HG02610 (cell line): ENCODE data around the gene GPR55.
"Not testable (repeated sequence)": the region's sequence is repeated elsewhere in the genome, so short reads cannot be mapped to it uniquely, and the experiment has no call there.

Experiments used
- ATAC-seq: cut with Tn5 transposase; IDR thresholded peaks from one replicate; pipeline ENCODE4 v1.9.1; 2021; ENCODE audit warnings: mild to moderate bottlenecking, moderate library complexity; ENCODE audit not compliant: unreplicated experiment

The GPR55 gene

DNA sequence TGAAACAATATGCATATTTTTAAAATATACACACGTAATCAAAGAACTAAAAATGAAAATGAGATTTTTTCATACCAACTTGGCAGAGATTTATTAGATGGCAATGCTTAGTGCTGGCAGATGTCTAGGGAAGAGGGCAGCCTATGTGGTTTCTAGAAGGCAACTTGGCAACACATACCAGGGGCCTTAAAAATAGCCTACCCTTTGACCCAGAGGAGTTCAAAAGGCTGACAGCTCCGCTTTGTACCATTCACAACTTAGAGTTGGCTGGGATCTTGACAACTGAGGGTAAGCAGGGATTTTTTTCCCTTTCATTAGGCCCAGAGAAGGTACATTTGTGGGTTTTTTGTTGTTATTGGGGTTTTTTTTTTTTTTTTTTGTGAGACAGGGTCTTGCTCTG, 26.4 kb upstream of the GPR55 start:
- no peak for ATAC-seq

DNA sequence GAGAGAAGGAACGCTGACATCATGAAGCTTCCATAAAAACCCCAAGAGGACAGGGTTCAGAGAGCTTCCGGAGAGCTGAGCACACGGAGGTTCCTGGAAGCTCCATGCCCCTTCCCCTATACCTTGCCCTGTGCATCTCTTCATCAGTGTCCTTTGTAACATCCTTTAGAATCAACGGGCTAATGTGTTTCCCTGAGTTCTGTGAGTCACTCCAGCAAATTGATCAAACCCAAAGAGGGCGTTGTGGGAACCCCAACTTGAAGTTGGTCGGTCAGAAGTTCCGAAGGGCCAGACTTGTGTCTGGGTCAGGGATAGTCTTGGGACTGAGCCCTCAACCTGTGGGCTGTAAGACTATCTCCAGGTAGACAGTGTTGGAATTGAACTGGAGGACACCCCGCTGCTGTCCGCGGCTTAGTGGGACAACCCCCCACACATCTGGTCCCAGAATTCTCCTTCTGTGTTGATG, 25.9 kb upstream of the GPR55 start:
- no peak for ATAC-seq

GRCh38 chr2:230949966-230950873, 25.2 kb upstream of the GPR55 start:
- ATAC-seq = peak; percentile 66

GRCh38 chr2:230947908-230948365, 22.9 kb upstream of the GPR55 start:
- ATAC-seq = peak; percentile 53

GRCh38 chr2:230947235-230947576, 22.2 kb upstream of the GPR55 start:
- ATAC-seq = no peak

DNA sequence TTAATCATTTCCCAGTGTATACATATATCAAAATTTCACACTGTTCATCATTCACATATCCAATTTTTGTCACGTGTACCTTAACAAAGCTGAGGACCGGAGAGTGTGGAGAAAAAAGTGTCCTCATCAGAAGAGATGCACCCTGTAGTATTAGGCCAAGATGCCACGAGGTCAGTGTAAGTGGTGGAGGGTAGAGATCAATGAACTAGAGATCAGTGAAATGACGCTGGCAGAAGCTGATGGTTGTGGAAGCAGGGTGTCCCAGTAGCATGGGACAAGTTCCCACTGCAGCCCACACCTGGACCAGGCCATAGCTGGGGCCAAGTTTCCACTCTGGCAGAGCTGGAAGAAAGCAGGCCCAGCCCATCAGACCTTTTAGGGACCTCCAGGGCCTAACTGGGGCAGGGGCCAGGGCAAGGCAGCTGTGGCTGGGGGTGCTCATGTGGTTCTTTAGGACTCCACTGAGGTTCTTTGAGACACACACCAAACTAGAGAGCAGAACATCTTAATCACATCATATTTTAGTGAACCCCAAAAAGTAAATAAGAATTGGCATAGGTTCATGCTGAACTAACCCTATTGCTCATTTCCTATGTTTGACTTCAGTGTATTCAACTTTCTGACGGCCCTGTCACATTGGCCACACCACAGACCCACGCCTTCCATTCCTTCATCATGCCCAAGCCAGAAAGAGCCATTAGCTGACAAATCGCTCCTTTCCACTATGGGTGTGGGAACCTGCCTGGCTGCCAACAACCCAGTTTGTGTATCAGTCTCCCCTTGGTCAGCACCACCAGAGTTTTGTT, 21.6 kb upstream of the GPR55 start:
- ATAC-seq = no peak

DNA sequence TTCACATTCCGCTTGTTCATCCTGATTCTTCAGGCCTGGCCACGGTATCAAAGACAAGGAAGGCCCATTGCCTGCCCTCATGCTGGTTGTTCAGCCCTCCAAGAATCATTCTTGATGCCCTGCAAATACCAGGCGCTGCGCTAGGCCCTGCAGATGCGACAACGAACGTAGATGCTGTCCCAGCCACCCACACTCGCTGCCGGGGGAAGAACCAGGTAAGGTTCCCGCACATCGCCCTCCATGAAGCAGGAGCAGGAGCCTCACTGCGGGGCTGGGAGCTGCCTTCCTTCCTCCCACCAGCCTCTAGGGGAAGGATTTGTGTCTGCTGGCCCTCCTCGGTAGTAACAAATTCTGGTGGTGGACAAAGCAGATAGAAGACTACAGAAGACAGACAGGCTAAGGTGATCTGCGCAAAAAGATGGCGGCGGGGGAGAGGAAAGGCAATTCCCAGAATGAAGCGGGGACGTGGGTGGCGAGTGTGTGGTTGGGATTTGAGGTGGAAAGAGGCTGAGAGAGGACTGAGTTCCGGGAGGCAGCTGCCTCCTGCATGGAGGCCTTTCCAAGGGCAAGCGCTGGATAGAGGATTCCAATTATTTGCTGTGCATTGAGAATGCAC, 19.8 kb upstream of the GPR55 start:
- ATAC-seq = no peak

GRCh38 chr2:230944123-230944653, 19.1 kb upstream of the GPR55 start:
- peak; percentile 60 for ATAC-seq

DNA sequence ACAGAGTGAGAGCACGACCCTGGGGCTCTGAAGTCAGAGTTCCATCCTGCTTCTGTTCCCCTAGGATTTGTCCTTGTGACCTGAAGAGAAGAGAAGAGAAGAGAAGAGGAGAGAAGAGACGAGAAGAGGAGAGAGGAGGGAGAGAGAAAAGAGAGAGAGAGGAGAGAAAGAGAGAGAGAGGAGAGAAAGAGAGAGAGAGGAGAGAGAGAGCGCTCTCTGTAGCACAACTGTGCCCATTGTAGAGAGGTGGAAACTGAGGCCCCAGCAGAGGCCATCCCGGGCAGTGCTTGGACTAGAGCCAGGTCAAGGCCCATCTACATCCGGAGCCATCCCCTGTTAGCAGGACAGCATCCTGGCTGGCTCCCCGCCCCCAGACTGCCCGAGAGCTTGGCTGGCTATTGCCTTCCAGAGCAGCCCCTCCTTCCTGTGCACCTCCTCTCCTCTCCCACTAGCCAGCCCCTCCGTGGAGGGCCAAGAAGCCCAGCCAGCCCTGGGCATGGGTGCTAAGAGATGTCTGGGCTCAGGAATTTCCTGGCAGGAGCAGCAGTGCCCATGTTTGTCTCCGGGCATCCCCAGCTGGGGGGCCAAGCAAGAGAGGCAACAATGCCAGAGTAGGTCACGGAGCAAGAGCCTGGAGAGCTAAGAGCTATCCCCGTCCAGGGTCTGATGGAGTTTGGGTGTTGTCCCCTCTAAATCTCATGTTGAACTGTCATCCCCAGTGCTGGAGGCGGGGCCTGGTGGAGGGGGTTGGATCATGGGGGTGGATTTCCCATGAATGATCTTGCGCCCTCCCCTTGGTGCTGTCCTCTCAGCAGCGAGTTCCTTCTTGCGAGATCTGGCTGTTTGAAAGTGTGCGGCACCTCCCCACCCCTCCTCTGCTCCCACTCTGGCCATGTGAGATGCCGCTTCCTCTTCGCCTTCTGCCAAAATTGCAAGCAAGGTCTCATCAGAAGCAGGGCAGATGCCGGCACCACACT, 18.2 kb upstream of the GPR55 start:
- peak; percentile 61 for ATAC-seq

DNA sequence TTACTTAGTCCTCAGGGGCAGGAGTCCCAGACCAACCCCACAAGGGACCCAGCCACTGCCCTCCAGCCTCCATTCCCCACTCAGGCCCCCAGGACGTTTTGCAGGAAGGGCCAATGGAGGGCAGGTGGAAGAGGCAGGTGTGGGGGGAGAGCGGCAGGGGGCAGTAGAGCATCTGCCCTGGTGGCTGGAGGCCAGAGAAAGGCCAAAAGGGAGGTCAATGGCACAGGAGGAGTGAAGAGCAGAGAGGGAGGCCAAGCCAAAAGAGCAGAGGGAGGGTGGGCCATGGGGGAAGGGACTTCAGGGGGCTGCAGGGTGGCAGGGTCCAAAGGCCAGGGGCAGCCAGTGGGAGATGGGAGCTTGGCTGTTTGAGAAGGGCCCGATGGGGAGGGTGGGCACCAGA, 17.3 kb upstream of the GPR55 start:
- ATAC-seq = no peak

- no peak for ATAC-seq
Measured at GRCh38 chr2:230941202-230942180, 16.4 kb upstream of the GPR55 start.

DNA sequence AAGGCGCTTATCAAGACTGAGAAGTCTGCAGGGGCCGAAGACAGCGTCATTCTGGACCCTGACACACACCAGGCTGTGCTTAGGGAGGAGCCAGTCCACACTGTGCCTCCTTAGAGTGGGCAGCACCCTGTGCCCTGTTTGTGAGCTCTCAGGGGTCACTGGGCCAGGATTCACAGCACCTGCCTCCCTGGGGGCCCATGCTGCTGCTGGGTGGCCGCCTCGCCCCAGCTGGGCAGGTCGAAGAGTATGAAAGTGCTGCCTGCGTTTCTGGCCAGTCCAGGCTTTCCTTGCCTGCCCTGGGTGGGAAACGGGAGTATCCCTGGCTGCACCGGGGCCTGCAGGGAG, 15.4 kb upstream of the GPR55 start:
- ATAC-seq = no peak

GRCh38 chr2:230939691-230940470, 14.8 kb upstream of the GPR55 start:
- no peak for ATAC-seq

DNA sequence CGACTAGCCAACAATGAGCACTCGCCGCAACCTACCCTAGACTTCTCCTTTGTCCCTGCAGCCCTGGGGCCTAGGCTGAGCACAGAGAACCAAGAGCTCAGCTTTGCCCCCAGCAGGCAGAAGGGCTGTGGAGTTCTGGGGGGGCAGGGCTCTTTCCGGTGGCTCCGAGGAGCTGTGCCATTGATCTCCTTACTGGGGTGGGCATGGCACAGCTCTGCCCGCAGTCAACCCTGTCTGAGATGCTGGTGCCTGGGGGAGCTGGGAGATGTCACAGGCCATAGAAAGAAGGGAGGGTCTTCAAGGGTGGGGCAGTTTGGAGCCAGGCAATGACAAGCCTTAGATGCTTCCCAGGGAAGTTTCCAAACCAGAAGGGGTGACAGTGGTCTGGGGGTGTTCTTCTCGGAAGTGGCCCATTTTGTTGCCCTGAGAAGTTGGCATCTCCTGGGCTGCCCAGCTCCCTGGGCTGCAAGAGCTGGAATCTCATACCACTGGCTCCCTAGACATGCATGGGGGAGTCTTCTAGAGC, 14.1 kb upstream of the GPR55 start:
- no peak for ATAC-seq

- no peak for ATAC-seq
Measured at GRCh38 chr2:230938516-230939065, 13.5 kb upstream of the GPR55 start.

DNA sequence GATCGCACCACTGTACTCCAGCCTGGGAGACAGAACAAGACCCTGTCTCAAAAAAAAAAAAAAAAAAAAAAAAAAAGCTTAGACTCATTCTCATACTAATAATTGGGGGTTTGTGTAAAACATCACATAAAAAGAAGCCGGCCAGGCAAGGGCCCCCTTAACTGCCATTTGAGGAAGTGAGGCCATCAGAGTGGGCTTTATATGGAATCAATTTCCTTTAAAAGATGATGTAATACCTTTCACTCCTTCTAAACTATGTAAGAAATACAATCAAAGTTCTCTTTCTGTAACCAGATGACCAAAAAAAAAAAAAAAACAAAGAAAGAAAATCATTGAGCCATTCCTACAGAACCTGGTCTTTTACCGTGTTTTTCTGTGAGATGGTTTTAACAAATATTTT, 13.1 kb upstream of the GPR55 start:
- ATAC-seq = no peak

DNA sequence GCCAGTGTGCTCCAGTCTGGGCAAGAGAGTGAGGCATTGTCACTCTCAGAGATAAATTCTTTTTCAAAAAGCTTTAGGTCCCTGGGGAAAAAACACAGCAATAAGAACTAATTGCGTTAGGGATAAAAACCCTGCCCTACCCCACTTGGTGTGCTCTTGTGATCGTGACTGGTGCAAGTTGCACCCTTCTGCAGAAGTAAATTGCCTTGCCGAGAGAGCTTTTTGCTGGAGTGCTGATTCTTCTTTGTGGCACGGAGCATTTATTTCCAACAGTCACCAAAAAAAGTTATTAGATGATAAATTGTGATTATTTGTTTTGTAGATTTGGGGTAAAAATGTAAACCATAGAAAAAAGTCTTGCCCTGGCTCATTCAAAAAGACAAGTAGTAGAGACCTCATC, 12.3 kb upstream of the GPR55 start:
- ATAC-seq = no peak

DNA sequence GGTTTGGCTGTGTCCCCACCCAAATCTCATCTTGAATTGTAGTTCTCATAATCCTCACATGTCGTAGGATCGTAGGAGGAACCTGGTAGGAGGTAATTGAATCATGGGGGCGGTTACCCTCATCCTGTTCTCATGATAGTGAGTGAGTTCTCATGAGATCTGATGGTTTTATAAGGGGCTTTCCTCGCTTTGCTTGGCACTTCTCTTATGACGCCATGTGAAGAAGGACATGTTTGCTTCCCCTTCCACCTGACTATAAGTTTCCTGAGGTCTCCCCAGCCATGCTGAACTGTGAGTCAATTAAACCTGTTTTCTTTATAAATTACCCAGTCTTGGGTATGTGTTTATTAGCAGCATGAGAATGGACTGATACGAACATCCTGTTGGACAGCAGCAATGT, 11.2 kb upstream of the GPR55 start:
- ATAC-seq = not testable (repeated sequence)
